HCT116 (cell line): ENCODE data around the gene ST6GALNAC4. TPM values are rescaled to one million over a fixed set of nuclear protein-coding genes. Genes with fewer than 3 reads are reported as not detected.

ENCODE experiments used
- ATAC-seq: fragments of 200-7000 bp; cut with Tn5 transposase; 2 replicates; pipeline ENCODE4 v1.9.1; 2020; ENCODE audit warnings: mild to moderate bottlenecking, moderate library complexity
- BruUV-seq: library from RNA; stranded (reverse); fragments of 400-500 nt; replicated peaks from 2 replicates; lab custom pipeline; 2021; lab: Mats Ljungman, UMichigan
- CTCF ChIA-PET: fragments of 300-600 bp; sonication (Branson Sonifier 250); formaldehyde crosslinking; loops from one replicate; lab custom pipeline; 2021; ENCODE audit warnings: antibody characterized with exemption; lab: Charles Lee
- POLR2A ChIA-PET: fragments of 300-600, 350-600 bp; sonication (Branson Sonifier 250); formaldehyde crosslinking; loops from one replicate; lab custom pipeline; 2021; ENCODE audit warnings: antibody characterized with exemption; lab: Charles Lee
- RAD21 ChIA-PET, 2 experiments: fragments of 300-600 bp; sonication (Branson Sonifier 250); formaldehyde crosslinking; loops; one replicate each; lab custom pipeline; 2023; ENCODE audit warnings: low total read pairs in 2 of 2; ENCODE audit not compliant: uncharacterized antibody in 2 of 2, unreplicated experiment in 2 of 2, low non-redundant PET in 1 of 2; lab: Charles Lee
- DNase-seq: peaks from one replicate; pipeline ENCODE4 v3.0.0-alpha.2; 2010; ENCODE audit warnings: low read depth, low spot score
- H2AFZ ChIP-seq: fragments of 200-600 bp; shearing (Covaris generic), sonication (generic); 2 replicates; pipeline ENCODE4 v1.6.1; 2017; ENCODE audit warnings: low read depth, mixed run types, mixed read lengths, antibody characterized with exemption, low read length; ENCODE audit not compliant: poor library complexity, severe bottlenecking
- H3K27ac ChIP-seq: 2 replicates; pipeline ENCODE4 v1.5.1; 2012; ENCODE audit warnings: low read depth, low read length
- H3K27me3 ChIP-seq: fragments of 200-600 bp; sonication (generic); 2 replicates; pipeline ENCODE4 v1.6.1; 2016; ENCODE audit warnings: mixed run types, low read length, mixed read lengths; ENCODE audit not compliant: insufficient read depth
- H3K36me3 ChIP-seq, 2 experiments: fragments of 200-500 bp in 1 of 2; fragments of 200-600 bp in 1 of 2; sonication (Bioruptor generic) in 1 of 2; sonication (generic) in 1 of 2; 2 replicates each; pipeline versions ENCODE4 v1.5.1 to v1.6.1; 2014 to 2016; ENCODE audit warnings: low read length in 2 of 2, inconsistent platforms in 1 of 2, mixed read lengths in 1 of 2, mixed run types in 1 of 2; ENCODE audit not compliant: insufficient read depth in 2 of 2, control insufficient read depth in 1 of 2
- H3K4me1 ChIP-seq, 2 experiments: fragments of 200-600 bp in 1 of 2; sonication (generic) in 1 of 2; 2 replicates each; pipeline versions ENCODE4 v1.5.1 to v1.6.1; 2012 to 2017; ENCODE audit warnings: low read length in 2 of 2, inconsistent platforms in 1 of 2, mild to moderate bottlenecking in 1 of 2, mixed read lengths in 1 of 2, mixed run types in 1 of 2, moderate library complexity in 1 of 2; ENCODE audit not compliant: insufficient read depth in 2 of 2, control insufficient read depth in 1 of 2
- H3K4me2 ChIP-seq: fragments of 200-600 bp; sonication (generic); 2 replicates; pipeline ENCODE4 v1.6.1; 2017; ENCODE audit warnings: mixed run types, low read length, mixed read lengths
- H3K4me3 ChIP-seq, 2 experiments: fragments of 200-600 bp in 1 of 2; sonication (generic) in 1 of 2; replicated peaks in 1 of 2; 2 replicates each; pipeline ENCODE4 v1.5.1; 2011 to 2016; ENCODE audit warnings: low read length in 2 of 2, control low read depth in 1 of 2, low read depth in 1 of 2, mild to moderate bottlenecking in 1 of 2, mixed read lengths in 1 of 2, mixed run types in 1 of 2
- H3K79me2 ChIP-seq: fragments of 200-600 bp; sonication (generic); 2 replicates; pipeline ENCODE4 v1.6.1; 2017; ENCODE audit warnings: mild to moderate bottlenecking, mixed run types, low read length, moderate library complexity, mixed read lengths; ENCODE audit not compliant: insufficient read depth
- H3K9ac ChIP-seq: fragments of 200-600 bp; sonication (generic); 2 replicates; pipeline ENCODE4 v1.6.1; 2016; ENCODE audit warnings: low read length, mixed read lengths
- H3K9me2 ChIP-seq: fragments of 200-600 bp; sonication (generic), shearing (Covaris generic); 2 replicates; pipeline ENCODE4 v1.6.1; 2017; ENCODE audit warnings: mixed run types, mild to moderate bottlenecking, moderate library complexity; ENCODE audit not compliant: insufficient read depth
- H3K9me3 ChIP-seq, 2 experiments: fragments of 200-500 bp in 1 of 2; fragments of 200-600 bp in 1 of 2; sonication (Bioruptor generic) in 1 of 2; sonication (generic) in 1 of 2; 2 replicates each; pipeline ENCODE4 v1.6.1; 2014 to 2017; ENCODE audit warnings: low read length in 2 of 2, mixed read lengths in 2 of 2, inconsistent platforms in 1 of 2, low read depth in 1 of 2, mild to moderate bottlenecking in 1 of 2, mixed run types in 1 of 2, moderate library complexity in 1 of 2; ENCODE audit not compliant: control insufficient read depth in 1 of 2, insufficient read depth in 1 of 2
- H4K20me1 ChIP-seq: fragments of 200-600 bp; sonication (generic), shearing (Covaris generic); 2 replicates; pipeline ENCODE4 v1.6.1; 2017; ENCODE audit warnings: mixed run types, mild to moderate bottlenecking, moderate library complexity; ENCODE audit not compliant: insufficient read depth
- EGR1 ChIP-seq: IDR thresholded peaks from 2 replicates; pipeline ENCODE4 v1.6.1; 2012; ENCODE audit warnings: low read depth
- ELF1 ChIP-seq: IDR thresholded peaks from 2 replicates; pipeline ENCODE4 v1.6.1; 2012; ENCODE audit warnings: low read depth, borderline replicate concordance
- EZH2 ChIP-seq: fragments of 200-600 bp; sonication (generic); IDR thresholded peaks from 2 replicates; pipeline ENCODE4 v1.6.1; 2017; ENCODE audit warnings: antibody characterized with exemption, mixed run types
- JUND ChIP-seq: IDR thresholded peaks from 2 replicates; pipeline ENCODE4 v1.6.1; 2012
- SIN3A ChIP-seq: IDR thresholded peaks from 2 replicates; pipeline ENCODE4 v1.6.1; 2012; ENCODE audit warnings: low read depth
- SP1 ChIP-seq: IDR thresholded peaks from 2 replicates; pipeline ENCODE4 v1.6.1; 2012; ENCODE audit warnings: low read depth
- SRF ChIP-seq: IDR thresholded peaks from 2 replicates; pipeline ENCODE4 v1.6.1; 2012; ENCODE audit warnings: low read depth
- YY1 ChIP-seq: IDR thresholded peaks from 2 replicates; pipeline ENCODE4 v1.6.1; 2011; ENCODE audit warnings: low read length, low read depth, moderate library complexity, mild to moderate bottlenecking; ENCODE audit not compliant: insufficient replicate concordance; ENCODE audit errors: extremely low read depth
- ZNF274 ChIP-seq: fragments of 200-500 bp; sonication (Bioruptor generic); IDR thresholded peaks from 2 replicates; pipeline ENCODE4 v1.6.1; 2014; ENCODE audit warnings: mild to moderate bottlenecking, low read depth, low read length, inconsistent platforms
- intact Hi-C: fragments of 100-400 bp; cut with micrococcal nuclease; formaldehyde crosslinking; loops from 2 replicates; pipeline ENCODE4 v1.10.0; 2022
- total RNA-seq: library from RNA; stranded (reverse); gene quantifications from one replicate; pipeline ENCODE4 v1.2.1, GENCODE V29; 2021; ENCODE audit not compliant: unreplicated experiment
- TF ChIP-seq, protein P1 (sequence below): IDR thresholded peaks from 2 replicates; pipeline ENCODE4 v1.6.1; 2011; ENCODE audit warnings: mild to moderate bottlenecking, low read length, moderate library complexity; ENCODE audit not compliant: insufficient replicate concordance; ENCODE audit errors: extremely low read depth
- TF ChIP-seq, protein P2 (sequence below): IDR thresholded peaks from 2 replicates; pipeline ENCODE4 v1.6.1; 2012; ENCODE audit warnings: low read depth
- TF ChIP-seq, protein P3 (sequence below): IDR thresholded peaks from 2 replicates; pipeline ENCODE4 v1.6.1; 2012

The ST6GALNAC4 gene
- total RNA-seq, 1 experiment from 2014 or later: 49.4 TPM

DNA sequence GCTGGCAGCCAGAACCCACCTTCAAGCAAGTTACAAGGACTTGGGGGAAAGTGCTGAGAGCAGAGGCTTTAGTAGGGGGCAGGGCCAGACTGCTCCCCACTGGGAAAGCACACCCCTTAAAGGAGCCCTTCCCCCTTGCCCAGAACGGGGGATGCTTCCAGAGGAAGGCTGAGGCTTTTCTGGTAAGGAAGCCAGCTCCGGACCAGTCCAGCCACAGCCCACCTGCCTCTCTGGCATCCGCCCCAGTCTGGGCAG is 25.0 kb upstream of the ST6GALNAC4 start:
- RAD21 ChIA-PET: interaction anchor here in 1 of 2 experiments (1.1 kb wide), 1 partner anchor 125 kb away, joined by 4 read pairs; the partner anchor contains the start of gene NAIF1
- POLR2A ChIA-PET: no interaction called here
- H3K9me2 ChIP-seq: no peaks in the 10 kb centered on the region
- H3K27ac ChIP-seq: no peak overlapping the region; the same call in 1 of the 2 replicates
- no peak overlapping the region for H3K9ac ChIP-seq
- BruUV-seq: no TSS peak
- CTCF ChIA-PET: interaction anchor here (0.9 to 3.0 kb wide), 4 partner anchors 10 to 93 kb away, joined by 4 to 40 read pairs (median 6); no protein-coding TSS in a partner anchor
- peaks cover 0 to 9% of the 10 kb centered on the region in 2 experiments; a peak in 2 of 4 replicates for H3K36me3 ChIP-seq
- TF ChIP-seq SIN3A (no peak), SRF (no peak)
- peaks cover 7% of the 10 kb centered on the region for H3K79me2 ChIP-seq
- H3K4me2 ChIP-seq: no peak overlapping the region
- H4K20me1 ChIP-seq: no peaks in the 10 kb centered on the region
- intact Hi-C loops: loop anchor here (2.0 kb wide), 1 partner anchor 143 kb away; no protein-coding TSS in a partner anchor
- no peaks in the 10 kb centered on the region for H3K27me3 ChIP-seq
- H3K9me3 ChIP-seq: no peaks in the 10 kb centered on the region
- H2AFZ ChIP-seq: no peak overlapping the region
- DNase-seq (no peak), ATAC-seq (no peak)
- no peak overlapping the region for H3K4me3 ChIP-seq
- H3K4me1 ChIP-seq: peaks cover 6 to 24% of the 10 kb centered on the region in 2 experiments

DNA sequence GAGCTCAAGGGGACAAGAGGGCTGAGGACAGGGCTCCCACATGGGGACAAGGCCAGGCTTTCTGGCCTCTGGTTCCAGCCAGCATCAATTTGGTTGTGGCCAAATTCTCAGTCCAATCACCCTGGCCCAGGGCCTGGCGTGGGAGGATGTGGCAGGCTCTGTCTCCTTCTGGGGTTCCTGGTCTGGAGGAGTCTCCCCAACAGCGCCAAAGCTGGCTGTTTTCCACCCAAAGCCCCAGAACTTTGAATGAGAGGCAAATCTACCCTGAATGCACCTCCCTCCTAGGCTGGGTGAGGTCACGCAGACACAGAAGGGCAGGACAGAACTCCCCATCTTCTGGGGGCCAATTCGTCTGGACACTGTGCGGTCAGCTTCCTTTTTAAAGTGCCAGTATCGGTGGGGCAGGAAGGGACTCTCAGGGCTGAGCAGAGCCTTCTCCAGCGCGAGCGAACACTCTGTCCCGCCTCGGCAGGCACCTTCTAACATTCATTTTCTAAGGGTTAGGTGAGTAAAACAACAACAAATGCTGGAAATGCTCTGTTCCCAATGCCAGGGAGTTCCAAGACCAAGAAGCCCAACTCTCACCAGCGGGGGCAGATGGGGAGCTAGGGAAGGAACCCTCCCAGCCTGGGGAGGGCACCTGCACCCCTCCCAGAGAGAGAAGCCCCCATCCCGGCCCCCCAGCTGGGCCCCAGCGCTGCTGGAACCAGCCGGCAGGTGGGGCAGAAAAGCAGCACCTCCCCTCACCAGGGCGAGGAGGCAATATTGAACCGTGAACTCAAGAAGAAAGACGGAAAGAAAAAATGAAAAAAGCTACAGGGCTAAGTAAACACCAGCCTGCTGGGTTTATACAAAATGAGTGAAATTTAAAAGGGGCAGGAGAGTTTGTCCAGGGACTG is 24.5 kb upstream of the ST6GALNAC4 start:
- BruUV-seq: no TSS peak
- CTCF ChIA-PET: interaction anchor here (1.1 to 3.0 kb wide), 4 partner anchors 9 to 184 kb away, joined by 3 to 40 read pairs (median 6); no protein-coding TSS in a partner anchor
- H3K27ac ChIP-seq: no peak overlapping the region
- TF ChIP-seq, protein P1, sequence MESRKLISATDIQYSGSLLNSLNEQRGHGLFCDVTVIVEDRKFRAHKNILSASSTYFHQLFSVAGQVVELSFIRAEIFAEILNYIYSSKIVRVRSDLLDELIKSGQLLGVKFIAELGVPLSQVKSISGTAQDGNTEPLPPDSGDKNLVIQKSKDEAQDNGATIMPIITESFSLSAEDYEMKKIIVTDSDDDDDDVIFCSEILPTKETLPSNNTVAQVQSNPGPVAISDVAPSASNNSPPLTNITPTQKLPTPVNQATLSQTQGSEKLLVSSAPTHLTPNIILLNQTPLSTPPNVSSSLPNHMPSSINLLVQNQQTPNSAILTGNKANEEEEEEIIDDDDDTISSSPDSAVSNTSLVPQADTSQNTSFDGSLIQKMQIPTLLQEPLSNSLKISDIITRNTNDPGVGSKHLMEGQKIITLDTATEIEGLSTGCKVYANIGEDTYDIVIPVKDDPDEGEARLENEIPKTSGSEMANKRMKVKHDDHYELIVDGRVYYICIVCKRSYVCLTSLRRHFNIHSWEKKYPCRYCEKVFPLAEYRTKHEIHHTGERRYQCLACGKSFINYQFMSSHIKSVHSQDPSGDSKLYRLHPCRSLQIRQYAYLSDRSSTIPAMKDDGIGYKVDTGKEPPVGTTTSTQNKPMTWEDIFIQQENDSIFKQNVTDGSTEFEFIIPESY: no peak
- TF ChIP-seq, protein P2, sequence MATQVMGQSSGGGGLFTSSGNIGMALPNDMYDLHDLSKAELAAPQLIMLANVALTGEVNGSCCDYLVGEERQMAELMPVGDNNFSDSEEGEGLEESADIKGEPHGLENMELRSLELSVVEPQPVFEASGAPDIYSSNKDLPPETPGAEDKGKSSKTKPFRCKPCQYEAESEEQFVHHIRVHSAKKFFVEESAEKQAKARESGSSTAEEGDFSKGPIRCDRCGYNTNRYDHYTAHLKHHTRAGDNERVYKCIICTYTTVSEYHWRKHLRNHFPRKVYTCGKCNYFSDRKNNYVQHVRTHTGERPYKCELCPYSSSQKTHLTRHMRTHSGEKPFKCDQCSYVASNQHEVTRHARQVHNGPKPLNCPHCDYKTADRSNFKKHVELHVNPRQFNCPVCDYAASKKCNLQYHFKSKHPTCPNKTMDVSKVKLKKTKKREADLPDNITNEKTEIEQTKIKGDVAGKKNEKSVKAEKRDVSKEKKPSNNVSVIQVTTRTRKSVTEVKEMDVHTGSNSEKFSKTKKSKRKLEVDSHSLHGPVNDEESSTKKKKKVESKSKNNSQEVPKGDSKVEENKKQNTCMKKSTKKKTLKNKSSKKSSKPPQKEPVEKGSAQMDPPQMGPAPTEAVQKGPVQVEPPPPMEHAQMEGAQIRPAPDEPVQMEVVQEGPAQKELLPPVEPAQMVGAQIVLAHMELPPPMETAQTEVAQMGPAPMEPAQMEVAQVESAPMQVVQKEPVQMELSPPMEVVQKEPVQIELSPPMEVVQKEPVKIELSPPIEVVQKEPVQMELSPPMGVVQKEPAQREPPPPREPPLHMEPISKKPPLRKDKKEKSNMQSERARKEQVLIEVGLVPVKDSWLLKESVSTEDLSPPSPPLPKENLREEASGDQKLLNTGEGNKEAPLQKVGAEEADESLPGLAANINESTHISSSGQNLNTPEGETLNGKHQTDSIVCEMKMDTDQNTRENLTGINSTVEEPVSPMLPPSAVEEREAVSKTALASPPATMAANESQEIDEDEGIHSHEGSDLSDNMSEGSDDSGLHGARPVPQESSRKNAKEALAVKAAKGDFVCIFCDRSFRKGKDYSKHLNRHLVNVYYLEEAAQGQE: no peak
- TF ChIP-seq ELF1 (no peak), SIN3A (no peak), YY1 (no peak), SRF (no peak), SP1 (no peak), ZNF274 (no peak), JUND (no peak), EGR1 (no peak), EZH2 (no peak)
- TF ChIP-seq, protein P3, sequence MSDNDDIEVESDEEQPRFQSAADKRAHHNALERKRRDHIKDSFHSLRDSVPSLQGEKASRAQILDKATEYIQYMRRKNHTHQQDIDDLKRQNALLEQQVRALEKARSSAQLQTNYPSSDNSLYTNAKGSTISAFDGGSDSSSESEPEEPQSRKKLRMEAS: no peak

More for the DNA sequence above, 24.5 kb upstream of the ST6GALNAC4 start:
- H3K79me2 ChIP-seq: peaks cover 13% of the 10 kb centered on the region
- no peak overlapping the region for H3K4me2 ChIP-seq
- ChIA-PET POLR2A (no interaction called here), RAD21 (interaction anchor here in 1 of 2 experiments (1.1 kb wide), 1 partner anchor 126 kb away, joined by 4 read pairs; the partner anchor contains the start of gene NAIF1)
- no peak overlapping the region for H2AFZ ChIP-seq
- H3K9ac ChIP-seq: no peak overlapping the region
- peaks cover 4 to 25% of the 10 kb centered on the region in 2 experiments for H3K4me1 ChIP-seq
- ATAC-seq: no peak
- no peaks in the 10 kb centered on the region for H3K27me3 ChIP-seq
- no peak overlapping the region for H3K4me3 ChIP-seq
- DNase-seq: no peak
- intact Hi-C loops: no loop called here
- H3K9me3 ChIP-seq: no peaks in the 10 kb centered on the region
- H4K20me1 ChIP-seq: no peaks in the 10 kb centered on the region
- no peaks in the 10 kb centered on the region for H3K9me2 ChIP-seq
- peaks cover 0 to 9% of the 10 kb centered on the region in 2 experiments; a peak in 2 of 4 replicates for H3K36me3 ChIP-seq
